SJSA1 (cell line): Measurements from ENCODE around the gene LST1. TPM values are rescaled to one million over a fixed set of nuclear protein-coding genes. Genes with fewer than 3 reads are reported as not detected.
A peak's percentile ranks its signal among the peaks of the same experiment; 100 is the strongest.
"Not testable (repeated sequence)": the region's sequence is repeated elsewhere in the genome, so short reads cannot be mapped to it uniquely, and the experiment has no call there.

Experiments used
- DNase-seq, 2 experiments: peaks; one replicate each; pipeline ENCODE4 v3.0.0-alpha.2; 2015 to 2020; ENCODE audit warnings: low spot score in 2 of 2, low read depth in 1 of 2
- H3K27ac ChIP-seq: fragments of 250-450 bp; sonication (Bioruptor Pico); 2 replicates; pipeline ENCODE4 v1.5.1; 2020; ENCODE audit warnings: mild to moderate bottlenecking, moderate library complexity
- H3K27me3 ChIP-seq: fragments of 250-450 bp; sonication (Bioruptor Pico); replicated peaks from 2 replicates; pipeline ENCODE4 v1.5.1; 2020; ENCODE audit warnings: mild to moderate bottlenecking, moderate library complexity
- H3K36me3 ChIP-seq: fragments of 250-450 bp; sonication (Bioruptor Pico); 2 replicates; pipeline ENCODE4 v1.5.1; 2020; ENCODE audit warnings: mild to moderate bottlenecking
- H3K4me1 ChIP-seq: fragments of 250-450 bp; sonication (Bioruptor Pico); replicated peaks from 2 replicates; pipeline ENCODE4 v1.6.1; 2021; ENCODE audit warnings: mild to moderate bottlenecking
- H3K4me3 ChIP-seq: fragments of 250-450 bp; sonication (Bioruptor Pico); 2 replicates; pipeline ENCODE4 v1.5.1; 2020; ENCODE audit warnings: mild to moderate bottlenecking
- H3K9me3 ChIP-seq: fragments of 250-450 bp; sonication (Bioruptor Pico); replicated peaks from 2 replicates; pipeline ENCODE4 v1.5.1; 2020; ENCODE audit warnings: mild to moderate bottlenecking
- total RNA-seq: library from RNA; depleted of rRNA; stranded (reverse); fragments of >200 nt; shearing (Covaris generic); gene quantifications from 2 replicates; pipeline ENCODE4 v1.2.3, GENCODE V29; 2014

LST1 gene
- total RNA-seq, 1 experiment from 2014 or later, result not detected

DNA sequence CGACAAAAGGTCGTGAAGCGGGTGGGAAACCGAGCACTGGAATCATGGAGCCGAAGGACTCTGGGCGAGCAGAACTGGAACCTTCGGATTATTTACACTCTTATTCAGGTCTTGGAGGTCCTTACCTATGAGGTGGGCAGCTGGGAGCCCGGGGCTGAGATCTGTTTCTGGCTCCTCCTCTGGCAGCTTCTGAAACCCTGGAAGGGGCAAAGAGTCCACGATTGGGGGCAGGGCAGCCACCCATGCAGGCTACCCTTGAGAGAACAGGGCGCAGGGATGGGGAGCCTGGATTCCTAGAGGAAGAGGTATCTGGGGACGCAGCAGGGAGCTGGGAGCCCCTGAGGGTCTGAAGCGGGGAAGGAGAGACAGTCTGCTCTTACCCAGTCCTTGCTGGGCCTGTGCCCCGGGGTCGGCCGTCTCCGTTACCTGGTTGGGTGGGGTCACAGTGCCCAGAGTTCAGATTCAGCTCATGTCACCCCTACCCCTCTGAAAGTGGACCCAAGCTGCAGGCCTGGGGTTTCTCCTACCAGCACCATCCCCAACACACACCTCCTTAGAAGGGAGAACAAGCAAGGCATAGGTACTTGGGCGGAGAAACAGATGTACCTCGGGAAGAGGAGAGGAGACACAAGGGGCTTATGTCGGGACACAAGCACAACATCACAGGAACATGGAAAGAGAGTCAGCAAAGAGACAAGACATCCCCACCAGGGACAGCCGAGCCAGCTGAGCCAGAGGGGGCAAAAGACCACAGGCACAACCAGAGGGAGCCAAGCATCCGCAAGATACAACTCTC, 4.4 kb upstream of the LST1 start:
- no peak for DNase-seq
- Histone ChIP-seq H3K27ac (no peak overlapping the region), H3K27me3 (no peaks in the 10 kb centered on the region)

DNA sequence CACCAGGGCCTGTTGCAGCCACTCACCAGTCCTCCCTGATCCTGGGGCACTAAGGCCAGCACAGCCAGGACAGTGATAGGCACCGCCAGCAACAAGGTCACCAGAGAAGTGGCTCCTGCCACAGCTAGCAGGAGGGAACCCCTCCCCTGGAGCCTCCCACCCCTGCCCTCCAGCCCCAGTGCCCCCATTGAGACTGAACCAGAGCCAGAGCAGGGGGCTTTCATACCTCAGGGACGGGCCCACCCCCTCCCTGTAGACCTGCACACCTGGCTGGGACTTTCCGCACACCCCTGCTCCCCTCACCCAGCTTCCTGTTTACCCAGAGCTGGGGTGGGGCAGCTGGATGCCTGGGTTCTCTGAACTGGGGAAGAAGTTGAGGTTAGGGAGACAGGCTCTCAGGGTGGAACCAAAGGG, 3.8 kb upstream of the LST1 start, which contains the start of gene LTB:
Gene LTB (minus strand): TSS at position 195 of the 414 bp plus-strand sequence. CDS start 7 bp downstream, at position 188.
- no peaks in the 10 kb centered on the region for H3K9me3 ChIP-seq
- no peak within 1 kb of the TSS for H3K27ac ChIP-seq

More for the DNA sequence above, 4.4 kb upstream of the LST1 start:
- H3K9me3 ChIP-seq, result no peaks in the 10 kb centered on the region
- peaks cover 8% of the 10 kb centered on the region for H3K4me1 ChIP-seq
- no peaks in the 10 kb centered on the region for H3K36me3 ChIP-seq
- peak overlapping the region; percentile 48 for H3K4me3 ChIP-seq

DNA sequence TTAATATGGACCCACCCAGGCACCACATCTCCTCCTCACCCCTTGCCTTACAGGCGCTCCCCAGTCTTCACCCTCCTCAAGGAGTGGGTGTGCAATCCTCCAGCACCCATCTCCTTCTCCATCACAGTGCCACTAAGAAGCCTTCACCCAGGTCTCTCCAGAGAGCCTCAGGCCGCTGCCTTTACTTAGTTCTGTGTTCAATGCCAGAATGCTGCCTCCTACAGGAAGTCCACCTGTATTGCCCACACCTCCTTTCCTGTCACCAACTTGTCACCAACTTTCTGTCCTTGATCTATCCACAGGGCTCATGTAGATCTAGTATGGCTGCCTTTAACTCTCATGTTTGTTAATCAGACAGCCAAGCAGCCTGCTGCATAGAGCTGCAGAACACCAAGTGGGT, 586 bp upstream of the LST1 start:
- peaks cover 8% of the 10 kb centered on the region for H3K4me1 ChIP-seq
- H3K27me3 ChIP-seq, result no peaks in the 10 kb centered on the region
- H3K4me3 ChIP-seq, result no peak overlapping the region
- no peak for DNase-seq
- H3K9me3 ChIP-seq, result no peaks in the 10 kb centered on the region
- no peak overlapping the region for H3K27ac ChIP-seq
- no peaks in the 10 kb centered on the region for H3K36me3 ChIP-seq

More for the DNA sequence above, 3.8 kb upstream of the LST1 start, which contains the start of gene LTB:
- Histone ChIP-seq H3K27me3 (no peaks in the 10 kb centered on the region), H3K4me3 (peak within 1 kb of the TSS; percentile 48), H3K36me3 (no peaks in the 10 kb centered on the region), H3K4me1 (peaks cover 8% of the 10 kb centered on the region)
- DNase-seq, result no peak

DNA sequence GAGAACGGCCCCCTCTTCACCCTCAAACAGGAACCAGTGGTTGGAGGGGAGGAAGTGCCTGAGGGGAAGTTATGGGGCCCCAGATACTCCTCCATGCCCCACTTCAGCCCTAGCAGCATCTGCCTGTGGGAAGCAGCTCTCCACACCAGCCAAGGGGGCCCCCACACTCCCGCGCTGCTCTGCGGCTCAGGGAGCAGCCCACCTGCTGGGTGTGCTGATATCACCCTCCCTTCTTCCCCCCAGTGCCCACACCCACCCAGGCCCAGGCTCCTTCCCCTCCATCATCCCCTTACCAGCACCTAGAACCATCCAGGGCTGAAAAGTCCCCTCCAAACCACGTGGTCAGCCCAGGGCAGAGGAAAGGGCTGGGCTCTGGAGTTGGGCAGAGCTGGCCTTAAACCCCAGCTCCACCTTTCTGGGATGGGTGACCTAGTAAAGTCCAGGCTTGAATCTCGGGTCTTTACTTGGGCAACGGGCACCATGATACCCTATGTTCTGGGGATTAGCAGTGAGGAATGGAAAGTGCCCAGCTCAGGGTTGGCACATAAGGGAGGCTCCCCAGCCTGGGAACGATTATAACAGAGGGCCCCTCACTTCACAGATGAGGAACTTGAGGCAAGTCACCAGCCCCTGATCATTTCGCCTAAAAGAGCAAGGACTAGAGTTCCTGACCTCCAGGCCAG, 663 bp downstream of the LST1 start:
- no peaks in the 10 kb centered on the region for H3K9me3 ChIP-seq

DNA sequence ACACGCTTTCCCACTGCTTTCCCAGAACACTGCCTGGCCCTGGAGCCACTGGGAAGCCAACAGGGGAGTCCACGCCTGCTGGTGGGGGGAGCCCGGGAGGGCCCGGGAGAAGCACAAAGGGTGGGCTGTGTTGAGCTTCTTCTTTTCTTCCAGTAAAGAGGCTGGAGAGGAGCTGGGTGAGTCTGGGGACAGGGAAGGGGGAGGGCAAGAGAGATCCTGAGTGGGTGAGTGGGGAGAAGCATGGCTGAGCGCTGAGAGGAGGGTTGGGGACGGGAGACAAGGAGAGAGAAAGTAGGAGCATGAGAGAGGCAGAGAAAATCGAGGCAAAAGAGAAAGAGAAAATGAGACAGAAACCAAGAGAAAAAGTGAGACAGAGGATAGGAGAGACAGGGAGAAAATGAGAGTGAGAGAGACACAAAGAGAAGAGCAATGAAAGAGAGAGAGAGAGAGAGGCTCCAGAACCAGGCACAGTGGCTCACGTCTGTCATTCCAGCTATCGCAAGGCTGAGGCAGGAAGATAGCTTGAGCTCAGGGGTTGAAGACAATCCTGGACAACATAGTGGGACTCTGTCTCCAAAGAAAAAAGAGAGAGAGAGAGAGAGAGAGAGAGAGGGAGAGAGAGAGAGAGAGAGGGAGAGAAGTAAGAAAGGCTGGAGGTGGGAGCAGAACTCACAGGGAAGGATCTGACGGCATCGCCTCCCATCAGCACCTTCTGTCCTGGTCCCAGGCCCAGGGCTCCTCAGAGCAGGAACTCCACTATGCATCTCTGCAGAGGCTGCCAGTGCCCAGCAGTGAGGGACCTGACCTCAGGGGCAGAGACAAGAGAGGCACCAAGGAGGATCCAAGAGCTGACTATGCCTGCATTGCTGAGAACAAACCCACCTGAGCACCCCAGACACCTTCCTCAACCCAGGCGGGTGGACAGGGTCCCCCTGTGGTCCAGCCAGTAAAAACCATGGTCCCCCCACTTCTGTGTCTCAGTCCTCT, 2.0 kb downstream of the LST1 start:
- DNase-seq, result no peak
- H3K27me3 ChIP-seq, result no peaks in the 10 kb centered on the region
- H3K36me3 ChIP-seq, result no peaks in the 10 kb centered on the region
- no peaks in the 10 kb centered on the region for H3K4me1 ChIP-seq
- no peak overlapping the region for H3K27ac ChIP-seq
- H3K4me3 ChIP-seq, result no peak overlapping the region
- H3K9me3 ChIP-seq, result no peaks in the 10 kb centered on the region

More for the DNA sequence above, 663 bp downstream of the LST1 start:
- 0 out of 2 replicates have a peak, but pooled peaks cover under 1% of the 10 kb centered on the region for H3K4me1 ChIP-seq
- H3K36me3 ChIP-seq, result no peaks in the 10 kb centered on the region
- no peak overlapping the region for H3K4me3 ChIP-seq
- no peak for DNase-seq
- no peaks in the 10 kb centered on the region for H3K27me3 ChIP-seq
- no peak overlapping the region for H3K27ac ChIP-seq

DNA sequence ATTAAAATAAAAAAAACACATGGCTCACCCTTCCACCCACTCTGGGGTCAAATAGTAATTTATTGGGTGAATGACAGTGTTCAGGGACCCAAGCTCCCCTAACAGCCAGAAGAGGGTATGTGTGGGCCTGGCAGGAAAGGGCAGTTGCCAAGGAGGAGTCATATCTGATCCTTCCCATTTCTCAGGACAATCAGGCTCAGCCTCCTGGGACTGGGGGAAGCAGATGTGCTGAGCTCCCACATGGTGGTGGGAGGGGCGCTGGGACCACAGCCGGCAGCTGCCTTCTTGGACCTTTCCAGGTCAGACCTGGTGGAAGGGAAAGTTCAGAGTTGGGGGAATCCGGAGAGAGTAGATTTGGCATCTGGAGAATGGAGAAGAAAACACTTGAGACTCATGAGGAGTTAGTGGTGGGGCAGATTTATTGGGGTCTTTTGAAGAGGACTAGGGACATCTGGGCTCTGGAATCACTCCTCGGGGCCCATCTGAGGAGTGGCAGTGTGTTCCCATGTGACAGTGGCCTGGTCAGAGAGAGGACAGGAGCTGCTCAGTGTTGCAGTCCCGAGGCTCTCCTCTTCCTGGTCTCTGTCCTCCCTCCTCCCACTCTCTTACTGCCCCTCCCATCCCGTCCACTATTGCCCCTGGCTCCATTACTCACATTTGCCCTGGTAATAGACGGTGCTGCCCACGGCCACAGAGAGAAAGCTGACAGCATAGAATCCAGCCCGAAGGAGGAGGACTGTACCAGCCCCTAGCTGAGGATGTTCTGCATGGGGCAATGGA, 3.0 kb downstream of the LST1 start:
- H3K27ac ChIP-seq, result no peak overlapping the region
- DNase-seq, result no peak
- H3K4me3 ChIP-seq, result no peak overlapping the region
- H3K36me3 ChIP-seq, result no peaks in the 10 kb centered on the region
- no peaks in the 10 kb centered on the region for H3K9me3 ChIP-seq
- H3K4me1 ChIP-seq, result no peaks in the 10 kb centered on the region
- H3K27me3 ChIP-seq, result no peaks in the 10 kb centered on the region

DNA sequence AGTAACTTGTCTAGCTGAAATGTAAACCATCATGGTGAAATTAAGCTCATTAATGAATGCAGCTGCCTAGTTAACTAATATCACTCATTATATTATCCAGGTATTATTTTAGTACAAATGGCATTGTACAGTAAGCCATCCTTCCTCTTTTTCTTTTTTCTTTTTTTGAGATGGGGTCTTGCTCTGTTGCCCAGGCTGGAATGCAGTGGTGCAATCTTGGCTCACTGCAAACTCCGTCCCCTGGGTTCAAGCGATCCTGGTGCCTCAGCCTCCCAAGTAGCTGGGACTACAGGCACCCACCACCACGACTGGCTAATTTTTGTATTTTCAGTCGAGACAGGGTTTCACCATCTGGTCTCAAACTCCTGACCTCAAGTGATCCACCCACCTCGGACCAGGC, 4.6 kb downstream of the LST1 start:
- not testable (repeated sequence) for H3K9me3 ChIP-seq, H3K4me1 ChIP-seq, H3K27me3 ChIP-seq, H3K4me3 ChIP-seq, H3K36me3 ChIP-seq, H3K27ac ChIP-seq, DNase-seq

DNA sequence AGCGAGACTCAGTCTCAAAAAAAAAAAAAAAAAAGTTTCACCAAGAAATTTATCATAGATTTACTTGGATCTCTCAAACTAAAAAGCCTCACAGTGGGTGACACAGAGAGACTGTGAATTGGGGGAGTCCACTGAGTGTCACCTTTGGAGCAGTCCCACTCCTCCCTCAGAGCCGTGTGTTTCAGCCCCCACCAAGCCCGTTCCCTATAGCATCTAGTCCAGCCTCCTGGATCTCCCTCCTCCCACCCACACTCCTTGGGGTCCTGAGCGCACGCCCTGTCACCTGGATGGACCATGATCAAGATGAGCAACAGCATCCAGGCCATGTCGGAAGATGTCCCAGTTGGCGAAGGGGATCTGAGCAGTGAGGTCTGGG, 6.3 kb downstream of the LST1 start:
- no peak for DNase-seq
- H3K9me3 ChIP-seq, result no peaks in the 10 kb centered on the region
- no peaks in the 10 kb centered on the region for H3K27me3 ChIP-seq
- H3K36me3 ChIP-seq, result no peaks in the 10 kb centered on the region
- H3K4me1 ChIP-seq, result no peaks in the 10 kb centered on the region
- H3K4me3 ChIP-seq, result no peak overlapping the region
- H3K27ac ChIP-seq, result no peak overlapping the region

DNA sequence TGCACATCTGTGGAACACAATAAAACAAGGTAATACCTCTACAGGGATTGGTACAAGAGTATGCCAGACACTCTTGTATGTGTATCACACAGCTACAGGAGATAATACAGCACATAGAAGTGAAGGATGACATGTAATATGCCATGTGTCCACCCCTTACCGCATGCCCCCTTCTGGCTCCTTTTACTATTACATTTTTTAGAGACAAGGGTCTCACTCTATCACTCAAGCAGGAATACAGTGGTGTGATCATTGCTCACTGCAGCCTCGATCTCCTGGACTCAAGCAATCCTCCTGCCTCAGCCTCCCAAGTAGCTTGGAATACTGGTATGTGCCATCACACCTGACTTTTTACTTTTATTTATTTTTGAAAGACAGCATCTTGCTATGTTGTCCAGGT, 10.9 kb downstream of the LST1 start:
- H3K4me3 ChIP-seq, result no peak overlapping the region
- H3K36me3 ChIP-seq, result no peaks in the 10 kb centered on the region
- no peaks in the 10 kb centered on the region for H3K9me3 ChIP-seq
- no peak overlapping the region for H3K27ac ChIP-seq
- H3K4me1 ChIP-seq, result no peaks in the 10 kb centered on the region
- H3K27me3 ChIP-seq, result no peaks in the 10 kb centered on the region
- DNase-seq, result peak in 1 of 2 experiments; percentile 28

DNA sequence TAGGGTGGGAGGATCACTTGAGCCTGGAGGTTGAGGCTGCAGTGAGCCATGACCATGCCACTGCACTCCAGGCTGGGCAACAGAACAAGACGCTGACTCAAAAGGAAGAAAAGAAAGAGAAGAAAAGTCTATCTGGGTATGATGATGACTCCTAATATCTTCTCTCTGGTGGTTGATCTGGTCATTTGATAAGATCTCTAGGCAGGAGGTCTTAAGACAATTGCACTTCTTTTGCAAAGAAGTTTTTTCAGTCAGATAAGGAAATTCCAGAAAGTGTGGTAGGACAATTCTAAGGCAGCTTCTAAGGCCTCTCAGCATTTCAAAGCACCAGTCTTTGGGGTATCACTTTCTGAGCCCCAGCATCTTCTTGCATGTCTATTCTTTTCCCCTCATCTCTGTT, 21.2 kb downstream of the LST1 start:
- H3K9me3 ChIP-seq, result no peaks in the 10 kb centered on the region
- H3K27me3 ChIP-seq, result no peaks in the 10 kb centered on the region
- DNase-seq, result no peak
- no peak overlapping the region for H3K4me3 ChIP-seq
- no peak overlapping the region for H3K27ac ChIP-seq
- H3K36me3 ChIP-seq, result no peaks in the 10 kb centered on the region
- H3K4me1 ChIP-seq, result no peaks in the 10 kb centered on the region

DNA sequence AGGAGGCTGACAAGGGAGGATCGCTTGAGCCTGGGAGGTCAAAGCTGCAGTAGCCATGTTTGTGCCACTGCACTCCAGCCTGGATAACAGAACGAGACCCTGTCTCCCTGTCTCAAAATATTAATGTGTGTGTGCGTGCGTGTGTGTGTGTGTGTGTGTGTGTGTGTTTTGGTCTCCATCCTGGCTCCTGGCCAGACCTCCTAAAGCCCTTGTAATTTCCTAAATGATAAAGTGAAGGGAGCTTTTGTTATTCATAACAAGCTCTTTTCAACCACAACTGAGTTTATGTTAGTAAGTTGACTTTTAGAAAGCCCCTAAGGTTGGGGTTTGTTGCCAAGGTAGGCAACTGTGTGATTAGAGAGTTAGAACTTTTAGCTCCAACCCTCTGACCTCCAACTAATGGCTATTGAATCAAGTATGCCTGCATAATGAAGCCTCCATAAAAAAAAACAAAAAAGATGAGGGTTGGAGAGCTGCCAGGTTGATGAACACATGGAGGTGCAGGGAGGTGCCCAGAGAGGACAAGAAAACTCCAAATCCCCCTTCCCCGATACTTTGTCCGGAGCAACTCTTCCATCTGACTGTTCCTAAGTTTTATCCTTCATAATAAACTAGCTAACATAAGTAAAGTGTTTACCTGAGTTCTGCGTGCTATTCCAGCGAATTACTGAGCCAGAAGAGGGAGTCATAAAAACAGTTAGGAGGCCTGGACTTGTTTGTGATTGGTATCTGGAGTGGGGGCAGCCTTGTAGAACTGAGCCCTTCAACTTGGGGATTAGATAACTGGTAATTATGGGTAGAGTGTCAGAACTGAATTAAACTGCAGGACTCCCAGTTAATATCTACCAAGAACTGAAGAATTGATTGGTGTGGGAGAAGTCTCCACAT, 23.7 kb downstream of the LST1 start:
- no peaks in the 10 kb centered on the region for H3K4me1 ChIP-seq
- no peaks in the 10 kb centered on the region for H3K36me3 ChIP-seq

DNA sequence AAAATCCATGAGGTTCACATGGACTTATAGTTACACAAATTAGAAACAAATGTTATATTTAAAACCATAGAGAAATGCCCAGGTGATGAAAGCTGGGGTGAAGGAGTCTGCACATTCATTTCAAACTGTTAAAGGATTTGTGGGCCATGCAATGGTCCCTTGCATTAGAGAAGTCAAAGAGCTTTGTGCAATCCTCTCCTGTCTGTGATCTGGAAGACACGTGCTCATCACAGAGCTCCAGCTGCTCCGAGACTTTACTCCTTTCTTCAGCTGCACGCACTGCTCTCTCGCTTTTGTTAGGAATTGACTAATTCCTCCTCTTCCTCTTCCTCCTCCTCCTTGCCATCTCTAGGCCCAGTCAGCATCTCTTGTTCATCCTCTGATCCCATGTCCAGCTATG, 24.9 kb downstream of the LST1 start:
- H3K36me3 ChIP-seq, result no peaks in the 10 kb centered on the region
- no peak for DNase-seq
- H3K27ac ChIP-seq, result no peak overlapping the region
- H3K9me3 ChIP-seq, result no peaks in the 10 kb centered on the region
- no peak overlapping the region for H3K4me3 ChIP-seq
- H3K27me3 ChIP-seq, result no peaks in the 10 kb centered on the region
- H3K4me1 ChIP-seq, result no peaks in the 10 kb centered on the region

More for the DNA sequence above, 23.7 kb downstream of the LST1 start:
- DNase-seq, result no peak
- H3K27ac ChIP-seq, result no peak overlapping the region
- no peaks in the 10 kb centered on the region for H3K27me3 ChIP-seq
- H3K4me3 ChIP-seq, result no peak overlapping the region
- no peaks in the 10 kb centered on the region for H3K9me3 ChIP-seq
